GM18870 (cell line): ENCODE measurements around the gene UPK1A.
"Not testable (repeated sequence)": the region's sequence is repeated elsewhere in the genome, so short reads cannot be mapped to it uniquely, and the experiment has no call there.

ENCODE experiments used
- ATAC-seq: cut with Tn5 transposase; IDR thresholded peaks from one replicate; pipeline ENCODE4 v1.9.1; 2021; ENCODE audit warnings: moderate library complexity; ENCODE audit not compliant: unreplicated experiment

UPK1A gene

DNA sequence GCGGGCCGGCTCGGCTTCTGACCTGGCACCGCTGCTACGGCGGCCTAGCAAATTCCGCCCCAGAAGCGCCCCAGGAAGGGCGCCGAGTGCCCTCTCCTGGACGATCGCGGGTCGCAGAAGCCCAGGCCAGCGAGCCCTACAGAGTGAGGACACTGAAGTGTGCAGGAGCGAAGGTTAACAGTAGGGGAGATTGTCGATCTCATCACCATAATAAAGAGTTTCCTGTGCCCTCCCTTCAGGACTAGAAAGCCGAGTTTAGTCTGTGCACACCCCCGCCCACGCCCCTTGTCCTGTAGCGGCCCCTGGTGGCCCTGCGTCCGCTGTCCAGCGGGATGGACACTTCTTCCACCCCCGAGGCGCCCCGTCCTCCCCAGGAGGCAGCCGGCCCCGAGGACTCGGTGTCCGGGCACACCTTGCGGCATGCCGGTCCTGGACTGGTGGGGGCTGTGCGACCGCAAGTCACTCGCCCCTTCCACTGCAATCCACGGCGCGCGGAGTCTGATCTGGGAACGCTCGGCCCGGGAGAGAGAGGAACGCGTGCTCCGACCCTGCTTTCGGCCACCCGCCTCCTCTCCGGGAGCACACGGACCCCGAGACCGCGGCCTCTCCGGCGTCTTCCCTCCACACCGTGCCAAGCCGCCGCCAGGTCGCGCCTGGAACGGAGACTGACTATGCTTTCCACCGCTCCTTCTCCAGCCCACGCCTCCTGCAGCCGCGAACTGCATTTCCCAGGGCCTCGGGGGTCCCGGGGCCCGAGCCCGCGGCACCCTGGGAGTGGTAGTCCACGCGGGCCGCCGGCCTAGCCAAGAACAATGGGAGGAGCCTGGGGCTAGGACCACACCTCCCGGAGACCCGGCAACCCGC, 50.7 kb downstream of the UPK1A start:
- ATAC-seq, result peak; percentile 56

DNA sequence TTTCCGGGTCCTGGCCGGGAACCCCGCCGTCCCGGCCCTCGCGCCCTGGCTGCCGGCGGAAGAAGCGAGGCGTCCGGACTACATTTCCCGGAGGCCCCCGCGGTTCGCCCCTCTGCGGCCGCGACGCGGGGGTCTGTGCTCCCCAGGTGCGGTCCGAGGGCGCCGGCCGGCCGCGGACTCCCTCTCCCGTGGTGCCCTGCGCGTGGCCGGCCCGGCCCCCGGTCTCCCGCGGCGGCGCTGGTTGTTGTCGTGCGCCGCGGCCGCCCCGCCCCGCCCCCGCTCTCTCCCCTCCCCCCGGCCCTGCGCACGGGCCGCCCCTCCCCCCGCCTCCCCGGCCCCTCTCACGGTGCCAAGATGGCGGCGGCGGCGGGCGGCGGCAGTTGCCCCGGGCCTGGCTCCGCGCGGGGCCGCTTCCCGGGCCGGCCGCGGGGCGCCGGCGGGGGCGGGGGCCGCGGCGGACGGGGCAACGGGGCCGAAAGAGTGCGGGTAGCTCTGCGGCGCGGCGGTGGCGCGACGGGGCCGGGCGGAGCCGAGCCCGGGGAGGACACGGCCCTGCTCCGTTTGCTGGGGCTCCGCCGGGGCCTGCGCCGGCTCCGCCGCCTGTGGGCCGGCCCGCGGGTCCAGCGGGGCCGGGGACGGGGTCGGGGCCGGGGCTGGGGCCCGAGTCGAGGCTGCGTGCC, 51.5 kb downstream of the UPK1A start, which contains the start of gene KMT2B:
TSS of gene KMT2B (plus strand) at position 339 of the 680 bp plus-strand sequence. CDS start at position 355, 16 bp downstream.
- no peak for ATAC-seq

DNA sequence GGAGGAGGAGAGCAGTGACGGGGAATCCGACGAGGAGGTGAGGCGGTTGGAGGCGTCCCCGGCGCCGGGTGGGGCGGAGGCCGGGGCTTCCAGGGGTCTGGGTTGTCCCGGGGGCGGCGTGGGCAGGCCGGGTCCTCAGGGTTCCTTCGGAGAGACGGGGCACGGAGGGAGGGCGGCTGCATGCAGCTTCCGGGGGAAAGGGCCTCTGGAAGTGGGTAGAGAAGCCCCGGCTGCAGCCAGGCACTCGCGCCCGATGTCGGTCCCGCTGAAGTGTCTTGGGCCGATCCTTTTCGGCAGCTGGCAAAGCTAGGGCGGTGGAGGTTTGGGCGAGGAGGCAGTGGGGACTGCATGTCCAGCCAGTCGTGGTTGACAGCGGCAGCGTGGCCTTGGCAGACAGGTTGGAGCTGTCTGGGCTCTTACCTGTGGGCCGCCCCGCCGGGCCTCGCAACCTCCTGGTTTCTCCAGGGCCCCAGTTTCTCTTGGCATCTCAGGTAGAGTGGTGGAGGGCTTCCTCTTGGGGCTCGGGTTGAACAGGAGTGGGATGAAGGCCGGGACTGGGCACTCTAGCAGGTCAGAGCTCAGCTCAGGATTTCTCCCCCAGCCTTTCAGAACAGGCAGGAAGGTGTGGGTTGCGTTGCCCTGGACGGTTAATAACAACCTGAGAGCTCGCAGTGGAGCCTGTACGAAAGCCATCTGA, 52.2 kb downstream of the UPK1A start:
- no peak for ATAC-seq

DNA sequence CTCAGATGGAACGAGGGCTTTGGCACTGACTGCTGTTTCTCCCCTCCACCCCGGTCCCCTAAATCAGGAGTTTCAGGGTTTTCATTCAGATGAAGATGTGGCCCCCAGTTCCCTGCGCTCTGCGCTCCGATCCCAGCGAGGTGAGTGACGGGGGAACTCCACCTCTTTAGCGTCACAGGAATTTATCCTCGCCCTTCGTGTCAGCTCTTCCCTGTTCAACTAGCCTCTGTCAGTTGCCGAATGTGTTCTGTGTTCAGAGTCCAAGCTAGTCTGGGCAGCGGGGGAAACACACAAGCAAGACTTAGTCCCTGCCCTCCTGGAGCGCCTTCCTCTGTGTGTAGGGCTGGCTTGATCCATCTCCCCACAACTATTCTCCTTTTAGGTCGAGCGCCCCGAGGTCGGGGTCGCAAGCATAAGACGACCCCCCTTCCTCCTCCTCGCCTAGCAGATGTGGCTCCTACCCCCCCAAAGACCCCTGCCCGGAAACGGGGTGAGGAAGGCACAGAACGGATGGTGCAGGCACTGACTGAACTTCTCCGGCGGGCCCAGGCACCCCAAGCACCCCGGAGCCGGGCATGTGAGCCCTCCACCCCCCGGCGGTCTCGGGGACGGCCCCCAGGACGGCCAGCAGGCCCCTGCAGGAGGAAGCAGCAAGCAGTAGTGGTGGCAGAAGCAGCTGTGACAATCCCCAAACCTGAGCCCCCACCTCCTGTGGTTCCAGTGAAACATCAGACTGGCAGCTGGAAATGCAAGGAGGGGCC, 53.3 kb downstream of the UPK1A start:
- no peak for ATAC-seq

DNA sequence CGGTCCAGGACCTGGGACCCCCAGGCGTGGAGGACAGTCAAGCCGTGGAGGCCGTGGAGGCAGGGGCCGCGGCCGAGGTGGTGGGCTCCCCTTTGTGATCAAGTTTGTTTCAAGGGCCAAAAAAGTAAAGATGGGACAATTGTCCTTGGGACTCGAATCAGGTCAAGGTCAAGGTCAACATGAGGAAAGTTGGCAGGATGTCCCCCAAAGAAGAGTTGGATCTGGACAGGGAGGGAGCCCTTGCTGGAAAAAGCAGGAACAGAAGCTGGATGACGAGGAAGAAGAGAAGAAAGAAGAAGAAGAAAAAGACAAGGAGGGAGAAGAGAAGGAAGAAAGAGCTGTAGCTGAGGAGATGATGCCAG, 53.8 kb downstream of the UPK1A start:
- ATAC-seq, result no peak

DNA sequence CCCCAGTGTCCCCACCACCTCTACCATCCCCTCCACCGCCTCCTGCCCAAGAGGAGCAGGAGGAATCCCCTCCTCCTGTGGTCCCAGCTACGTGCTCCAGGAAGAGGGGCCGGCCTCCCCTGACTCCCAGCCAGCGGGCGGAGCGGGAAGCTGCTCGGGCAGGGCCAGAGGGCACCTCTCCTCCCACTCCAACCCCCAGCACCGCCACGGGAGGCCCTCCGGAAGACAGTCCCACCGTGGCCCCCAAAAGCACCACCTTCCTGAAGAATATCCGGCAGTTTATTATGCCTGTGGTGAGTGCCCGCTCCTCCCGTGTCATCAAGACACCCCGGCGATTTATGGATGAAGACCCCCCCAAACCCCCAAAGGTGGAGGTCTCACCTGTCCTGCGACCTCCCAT, 54.3 kb downstream of the UPK1A start:
- no peak for ATAC-seq

DNA sequence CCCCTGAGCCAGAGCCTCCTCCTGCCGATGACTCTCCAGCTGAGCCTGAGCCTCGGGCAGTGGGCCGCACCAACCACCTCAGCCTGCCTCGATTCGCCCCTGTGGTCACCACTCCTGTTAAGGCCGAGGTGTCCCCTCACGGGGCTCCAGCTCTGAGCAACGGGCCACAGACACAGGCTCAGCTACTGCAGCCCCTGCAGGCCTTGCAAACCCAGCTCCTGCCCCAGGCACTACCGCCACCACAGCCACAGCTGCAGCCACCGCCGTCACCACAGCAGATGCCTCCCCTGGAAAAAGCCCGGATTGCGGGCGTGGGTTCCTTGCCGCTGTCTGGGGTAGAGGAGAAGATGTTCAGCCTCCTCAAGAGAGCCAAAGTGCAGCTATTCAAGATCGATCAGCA, 55.1 kb downstream of the UPK1A start:
- ATAC-seq, result no peak

DNA sequence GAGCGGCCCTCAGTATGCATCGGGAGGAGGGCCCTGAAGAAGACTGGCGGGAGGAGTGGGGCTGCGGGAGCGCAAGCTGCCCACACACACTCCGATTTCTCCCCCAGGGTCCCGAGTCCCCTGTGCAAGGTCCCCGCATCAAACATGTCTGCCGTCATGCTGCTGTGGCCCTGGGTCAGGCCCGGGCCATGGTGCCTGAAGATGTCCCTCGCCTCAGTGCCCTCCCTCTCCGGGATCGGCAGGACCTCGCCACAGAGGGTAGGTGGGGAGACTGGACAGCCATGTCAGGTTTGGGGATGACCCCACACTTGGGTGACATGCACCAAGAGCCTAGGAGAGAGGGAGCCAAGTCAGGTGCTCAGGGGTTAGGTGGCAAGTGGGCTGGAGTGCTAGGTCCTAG, 56.1 kb downstream of the UPK1A start:
- no peak for ATAC-seq

DNA sequence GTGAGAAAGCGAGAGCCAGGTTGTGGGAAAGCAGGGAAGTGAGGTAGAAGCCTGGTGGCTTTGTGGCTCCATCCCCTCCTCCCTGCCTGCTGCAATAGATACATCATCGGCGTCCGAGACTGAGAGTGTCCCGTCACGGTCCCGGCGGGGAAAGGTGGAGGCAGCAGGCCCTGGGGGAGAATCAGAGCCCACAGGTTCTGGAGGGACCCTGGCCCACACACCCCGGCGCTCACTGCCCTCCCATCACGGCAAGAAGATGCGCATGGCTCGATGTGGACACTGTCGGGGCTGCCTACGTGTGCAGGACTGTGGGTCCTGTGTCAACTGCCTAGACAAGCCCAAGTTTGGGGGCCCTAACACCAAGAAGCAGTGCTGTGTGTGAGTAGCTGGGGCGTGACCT, 56.6 kb downstream of the UPK1A start:
- ATAC-seq, result no peak

DNA sequence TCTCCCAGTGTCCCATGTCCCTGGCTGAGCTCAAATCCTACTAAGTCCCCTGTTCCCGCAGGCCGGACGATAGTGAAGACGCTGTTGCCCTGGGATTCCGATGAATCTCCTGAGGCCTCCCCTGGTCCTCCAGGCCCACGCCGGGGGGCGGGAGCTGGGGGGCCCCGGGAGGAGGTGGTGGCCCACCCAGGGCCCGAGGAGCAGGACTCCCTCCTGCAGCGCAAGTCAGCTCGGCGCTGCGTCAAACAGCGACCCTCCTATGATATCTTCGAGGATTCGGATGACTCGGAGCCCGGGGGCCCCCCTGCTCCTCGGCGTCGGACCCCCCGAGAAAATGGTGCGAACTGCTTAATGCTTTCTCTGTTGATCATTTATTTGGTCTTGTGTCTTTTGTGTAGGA, 57.4 kb downstream of the UPK1A start:
- ATAC-seq, result no peak

DNA sequence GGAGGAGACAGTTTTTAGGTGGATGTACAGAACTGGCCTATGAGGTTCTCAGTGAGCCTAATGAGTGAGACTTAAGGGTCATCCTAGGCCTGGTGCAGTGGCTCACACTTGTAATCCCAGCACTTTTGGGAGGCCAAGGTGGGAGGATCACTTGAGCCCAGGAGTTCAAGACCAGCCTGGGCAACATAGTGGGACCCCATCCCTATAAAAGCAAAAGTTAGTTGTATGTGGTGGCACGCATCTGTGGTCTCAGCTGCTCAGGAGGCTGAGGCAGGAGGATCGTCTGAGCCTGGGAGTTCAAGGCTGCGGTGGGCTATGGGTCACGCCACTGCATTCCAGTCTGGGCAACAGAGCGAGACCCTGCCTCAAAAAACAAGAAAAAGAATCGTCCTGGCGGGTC, 57.8 kb downstream of the UPK1A start:
- ATAC-seq, result not testable (repeated sequence)

DNA sequence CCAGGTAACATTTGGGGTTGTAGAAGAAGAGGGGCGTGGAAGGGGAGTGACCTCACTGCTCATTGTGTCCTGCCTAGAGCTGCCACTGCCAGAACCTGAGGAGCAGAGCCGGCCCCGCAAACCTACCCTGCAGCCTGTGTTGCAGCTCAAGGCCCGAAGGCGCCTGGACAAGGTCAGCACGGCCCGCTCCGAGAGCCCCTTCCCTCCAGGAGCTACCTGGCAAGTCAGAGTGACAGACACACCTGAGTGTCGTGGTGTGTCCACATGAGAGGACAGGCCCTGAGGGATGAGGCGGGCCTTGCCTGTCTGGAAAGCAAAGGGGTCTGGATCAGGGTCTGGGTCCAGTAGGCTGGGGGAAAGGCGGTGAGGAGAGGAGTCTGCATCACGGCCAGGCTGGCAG, 58.2 kb downstream of the UPK1A start:
- no peak for ATAC-seq

DNA sequence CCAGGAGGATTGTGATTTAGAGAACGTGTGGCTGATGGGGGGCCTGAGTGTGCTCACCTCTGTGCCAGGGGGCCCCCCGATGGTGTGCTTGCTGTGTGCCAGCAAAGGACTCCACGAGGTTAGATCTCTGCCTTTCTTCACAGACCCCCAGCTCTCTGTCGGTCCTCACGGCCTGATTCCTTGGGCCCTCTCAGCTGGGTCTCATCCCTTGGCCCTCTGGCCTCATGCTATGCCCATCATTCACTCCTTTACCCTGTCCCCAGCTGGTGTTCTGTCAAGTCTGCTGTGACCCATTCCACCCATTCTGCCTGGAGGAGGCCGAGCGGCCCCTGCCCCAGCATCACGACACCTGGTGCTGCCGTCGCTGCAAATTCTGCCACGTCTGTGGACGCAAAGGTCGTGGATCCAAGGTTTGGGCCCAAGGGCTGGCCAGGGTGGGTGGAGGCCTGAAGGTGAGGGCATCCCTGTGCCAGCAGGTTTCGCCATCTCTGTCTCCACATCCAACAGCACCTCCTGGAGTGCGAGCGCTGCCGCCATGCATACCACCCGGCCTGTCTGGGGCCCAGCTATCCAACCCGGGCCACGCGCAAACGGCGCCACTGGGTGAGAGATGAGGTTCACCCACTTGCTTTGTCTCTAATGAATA, 59.0 kb downstream of the UPK1A start:
- no peak for ATAC-seq

DNA sequence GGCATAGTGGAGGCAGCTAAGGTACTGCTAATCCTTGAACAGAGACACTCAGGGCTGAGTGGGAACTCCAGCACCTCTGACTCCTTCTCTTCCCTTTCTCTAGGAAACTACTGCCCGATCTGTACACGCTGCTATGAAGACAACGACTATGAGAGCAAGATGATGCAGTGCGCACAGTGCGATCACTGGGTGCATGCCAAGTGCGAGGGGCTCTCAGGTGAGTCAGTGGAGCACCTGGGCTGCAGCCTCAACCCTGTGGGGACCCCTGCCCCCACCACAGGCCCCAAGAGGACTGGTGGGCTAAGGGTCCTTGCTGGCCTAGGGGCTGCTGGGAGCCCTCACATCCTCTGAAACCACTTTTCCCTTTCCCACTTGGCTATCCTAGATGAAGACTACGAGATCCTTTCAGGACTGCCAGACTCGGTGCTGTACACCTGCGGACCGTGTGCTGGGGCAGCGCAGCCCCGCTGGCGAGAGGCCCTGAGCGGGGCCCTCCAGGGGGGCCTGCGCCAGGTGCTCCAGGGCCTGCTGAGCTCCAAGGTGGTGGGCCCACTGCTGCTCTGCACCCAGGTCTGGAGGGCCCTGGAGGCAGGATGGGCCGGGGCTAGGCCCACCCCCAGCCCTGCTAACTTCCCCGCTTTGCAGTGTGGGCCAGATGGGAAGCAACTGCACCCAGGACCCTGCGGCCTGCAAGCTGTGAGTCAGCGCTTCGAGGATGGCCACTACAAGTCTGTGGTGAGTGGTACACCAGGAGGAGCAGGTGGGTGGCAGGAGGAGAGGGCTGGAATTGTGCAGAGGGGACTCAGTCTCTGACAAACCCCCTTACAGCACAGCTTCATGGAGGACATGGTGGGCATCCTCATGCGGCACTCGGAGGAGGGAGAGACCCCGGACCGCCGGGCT, 61.0 kb downstream of the UPK1A start:
- ATAC-seq, result no peak
